Vagina (tissue), 2 donors: Measurements from ENCODE around the gene ASTN2.

ENCODE experiments used
- POLR2A ChIP-seq, 2 donors: fragments of 450-650 bp; IDR thresholded peaks; one replicate each; pipeline ENCODE4 v1.6.1; 2017; ENCODE audit warnings: antibody characterized with exemption in 2 of 2, mild to moderate bottlenecking in 2 of 2, moderate library complexity in 2 of 2
- TF ChIP-seq, protein P1 (sequence below), 3 experiments: fragments of 450-650 bp in 2 of 3; fragments of 200-600 bp in 1 of 3; sonication (generic) in 1 of 3; IDR thresholded peaks; one replicate each; pipeline ENCODE4 v1.5.1; 2017 to 2019; ENCODE audit warnings: antibody characterized with exemption in 3 of 3, mild to moderate bottlenecking in 2 of 3, moderate library complexity in 2 of 3

DNA sequence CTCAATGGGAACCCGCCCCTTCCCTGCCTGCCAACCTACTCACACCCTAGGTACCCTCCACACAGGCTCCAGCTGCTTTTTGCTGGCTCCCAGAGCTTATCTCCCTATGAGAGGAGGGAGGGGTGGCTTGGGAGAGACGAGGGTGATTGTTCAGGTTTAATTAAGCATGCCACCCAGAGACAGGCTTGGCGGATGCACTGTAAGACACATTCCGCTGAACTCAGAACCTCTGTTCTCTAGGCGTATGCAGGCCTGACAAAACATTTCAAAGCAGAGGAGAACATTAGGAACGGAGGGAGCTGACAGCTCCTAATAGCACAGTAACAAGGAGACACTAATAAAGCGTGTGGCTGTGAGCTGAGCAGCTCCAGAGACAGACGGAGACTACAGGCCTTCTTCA is 647.6 kb downstream of the ASTN2 start:
- TF ChIP-seq, protein P1, sequence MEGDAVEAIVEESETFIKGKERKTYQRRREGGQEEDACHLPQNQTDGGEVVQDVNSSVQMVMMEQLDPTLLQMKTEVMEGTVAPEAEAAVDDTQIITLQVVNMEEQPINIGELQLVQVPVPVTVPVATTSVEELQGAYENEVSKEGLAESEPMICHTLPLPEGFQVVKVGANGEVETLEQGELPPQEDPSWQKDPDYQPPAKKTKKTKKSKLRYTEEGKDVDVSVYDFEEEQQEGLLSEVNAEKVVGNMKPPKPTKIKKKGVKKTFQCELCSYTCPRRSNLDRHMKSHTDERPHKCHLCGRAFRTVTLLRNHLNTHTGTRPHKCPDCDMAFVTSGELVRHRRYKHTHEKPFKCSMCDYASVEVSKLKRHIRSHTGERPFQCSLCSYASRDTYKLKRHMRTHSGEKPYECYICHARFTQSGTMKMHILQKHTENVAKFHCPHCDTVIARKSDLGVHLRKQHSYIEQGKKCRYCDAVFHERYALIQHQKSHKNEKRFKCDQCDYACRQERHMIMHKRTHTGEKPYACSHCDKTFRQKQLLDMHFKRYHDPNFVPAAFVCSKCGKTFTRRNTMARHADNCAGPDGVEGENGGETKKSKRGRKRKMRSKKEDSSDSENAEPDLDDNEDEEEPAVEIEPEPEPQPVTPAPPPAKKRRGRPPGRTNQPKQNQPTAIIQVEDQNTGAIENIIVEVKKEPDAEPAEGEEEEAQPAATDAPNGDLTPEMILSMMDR (IDR thresholded peaks at IDR 0.05) = no peak
- no peak for TF ChIP-seq POLR2A (IDR thresholded peaks at IDR 0.05)
